Measurements from ENCODE around the gene STARD3. TPM values are rescaled to one million over a fixed set of nuclear protein-coding genes. Genes with fewer than 3 reads are reported as not detected.

Gene STARD3
- total and polyA plus RNA-seq, 2 of the 13 experiments (the other 11 are each of a cell fraction or from before 2014, with no cell fraction given): 34.6 to 100 TPM

DNA sequence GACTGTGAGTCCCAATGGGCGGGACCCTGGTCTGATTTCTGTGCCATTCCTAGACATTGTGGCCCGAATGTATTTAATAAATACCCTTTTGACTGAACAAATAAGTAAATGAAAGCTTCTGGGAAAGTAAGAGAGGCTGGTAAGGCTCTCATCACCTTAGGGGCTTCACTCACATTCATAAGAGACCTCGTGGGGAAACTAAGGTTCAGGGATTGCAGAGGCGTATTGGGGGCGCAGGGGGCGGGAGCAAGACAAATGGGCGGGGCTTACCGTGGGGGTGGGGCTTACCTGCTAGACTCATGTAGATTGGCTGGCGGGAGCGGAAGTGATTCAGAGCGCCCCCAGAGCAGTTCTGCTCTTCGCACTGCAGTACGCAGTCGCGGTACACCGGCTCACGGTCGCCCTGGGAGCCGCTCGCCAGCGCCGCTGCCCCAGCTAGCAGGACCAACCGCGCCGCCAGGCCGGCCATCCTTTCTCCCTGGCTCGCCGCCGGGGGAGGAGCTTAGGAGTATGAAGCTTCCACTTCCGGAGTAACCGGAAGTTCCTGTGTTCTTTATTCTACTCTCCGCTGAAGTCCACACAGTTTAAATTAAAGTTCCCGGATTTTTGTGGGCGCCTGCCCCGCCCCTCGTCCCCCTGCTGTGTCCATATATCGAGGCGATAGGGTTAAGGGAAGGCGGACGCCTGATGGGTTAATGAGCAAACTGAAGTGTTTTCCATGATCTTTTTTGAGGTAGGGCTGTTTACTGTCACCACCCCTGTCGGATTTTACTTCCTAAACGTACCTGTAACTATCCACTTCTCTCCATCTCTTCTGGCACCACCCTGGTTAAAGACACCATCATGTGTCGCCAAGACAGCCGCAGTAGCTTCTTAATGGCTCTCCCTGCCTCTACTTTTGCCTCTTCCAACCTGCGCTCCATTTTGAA, 50.9 kb downstream of the STARD3 start, which contains the start of gene PGAP3 (continued):
- TF ChIP-seq, protein P1, sequence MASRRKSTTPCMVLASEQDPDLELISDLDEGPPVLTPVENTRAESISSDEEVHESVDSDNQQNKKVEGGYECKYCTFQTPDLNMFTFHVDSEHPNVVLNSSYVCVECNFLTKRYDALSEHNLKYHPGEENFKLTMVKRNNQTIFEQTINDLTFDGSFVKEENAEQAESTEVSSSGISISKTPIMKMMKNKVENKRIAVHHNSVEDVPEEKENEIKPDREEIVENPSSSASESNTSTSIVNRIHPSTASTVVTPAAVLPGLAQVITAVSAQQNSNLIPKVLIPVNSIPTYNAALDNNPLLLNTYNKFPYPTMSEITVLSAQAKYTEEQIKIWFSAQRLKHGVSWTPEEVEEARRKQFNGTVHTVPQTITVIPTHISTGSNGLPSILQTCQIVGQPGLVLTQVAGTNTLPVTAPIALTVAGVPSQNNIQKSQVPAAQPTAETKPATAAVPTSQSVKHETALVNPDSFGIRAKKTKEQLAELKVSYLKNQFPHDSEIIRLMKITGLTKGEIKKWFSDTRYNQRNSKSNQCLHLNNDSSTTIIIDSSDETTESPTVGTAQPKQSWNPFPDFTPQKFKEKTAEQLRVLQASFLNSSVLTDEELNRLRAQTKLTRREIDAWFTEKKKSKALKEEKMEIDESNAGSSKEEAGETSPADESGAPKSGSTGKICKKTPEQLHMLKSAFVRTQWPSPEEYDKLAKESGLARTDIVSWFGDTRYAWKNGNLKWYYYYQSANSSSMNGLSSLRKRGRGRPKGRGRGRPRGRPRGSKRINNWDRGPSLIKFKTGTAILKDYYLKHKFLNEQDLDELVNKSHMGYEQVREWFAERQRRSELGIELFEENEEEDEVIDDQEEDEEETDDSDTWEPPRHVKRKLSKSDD (CRISPR knock-in tag; IDR thresholded peaks at IDR 0.05; ENCODE audit: low read depth): 0 out of 2 replicates have a peak, but pooled peaks have one; percentile 20
- TF ChIP-seq SOX13 (IDR thresholded peaks at IDR 0.05) (no peak), SOX13 (CRISPR knock-in tag; conservative IDR thresholded peaks at IDR 0.05 in 1 of 2, IDR thresholded peaks at IDR 0.05 in 1 of 2) (peak in 1 of 2 experiments; percentile 37; a peak in 1 of 4 replicates), ZNF282 (IDR thresholded peaks at IDR 0.05; ENCODE audit: partially characterized antibody) (no peak), ZNF878 (CRISPR knock-in tag; IDR thresholded peaks at IDR 0.05) (no peak), ZNF567 (CRISPR knock-in tag; IDR thresholded peaks at IDR 0.05; ENCODE audit: borderline replicate concordance) (no peak), ZNF550 (CRISPR knock-in tag; IDR thresholded peaks at IDR 0.05; ENCODE audit: borderline replicate concordance) (no peak; the same call in 1 of the 2 replicates), U2AF2 (IDR thresholded peaks at IDR 0.05; ENCODE audit: low read depth, low read length) (no peak), ZNF883 (CRISPR knock-in tag; IDR thresholded peaks at IDR 0.05; ENCODE audit: not compliant biosample characterization) (no peak), JUND (CRISPR knock-in tag; IDR thresholded peaks at IDR 0.05) (no peak), ZNF788 (CRISPR knock-in tag; IDR thresholded peaks at IDR 0.05; ENCODE audit: borderline replicate concordance) (peak; percentile 35; the same call in 1 of the 2 replicates), NPAS2 (CRISPR knock-in tag; IDR thresholded peaks at IDR 0.05; ENCODE audit: borderline replicate concordance) (no peak), SP140L (CRISPR knock-in tag; IDR thresholded peaks at IDR 0.05; ENCODE audit: borderline replicate concordance) (peak; percentile 75; the same call in 1 of the 2 replicates), FOXJ3 (CRISPR knock-in tag; IDR thresholded peaks at IDR 0.05; ENCODE audit: borderline replicate concordance) (peak; percentile 62; the same call in 1 of the 2 replicates), SRSF1 (optimal IDR thresholded peaks at IDR 0.05; ENCODE audit: low read depth, low read length) (peak; percentile 49), RAD21 (CRISPR knock-in tag; IDR thresholded peaks at IDR 0.05) (peak; percentile 54; the same call in 1 of the 2 replicates)
- TF ChIP-seq, protein P2, sequence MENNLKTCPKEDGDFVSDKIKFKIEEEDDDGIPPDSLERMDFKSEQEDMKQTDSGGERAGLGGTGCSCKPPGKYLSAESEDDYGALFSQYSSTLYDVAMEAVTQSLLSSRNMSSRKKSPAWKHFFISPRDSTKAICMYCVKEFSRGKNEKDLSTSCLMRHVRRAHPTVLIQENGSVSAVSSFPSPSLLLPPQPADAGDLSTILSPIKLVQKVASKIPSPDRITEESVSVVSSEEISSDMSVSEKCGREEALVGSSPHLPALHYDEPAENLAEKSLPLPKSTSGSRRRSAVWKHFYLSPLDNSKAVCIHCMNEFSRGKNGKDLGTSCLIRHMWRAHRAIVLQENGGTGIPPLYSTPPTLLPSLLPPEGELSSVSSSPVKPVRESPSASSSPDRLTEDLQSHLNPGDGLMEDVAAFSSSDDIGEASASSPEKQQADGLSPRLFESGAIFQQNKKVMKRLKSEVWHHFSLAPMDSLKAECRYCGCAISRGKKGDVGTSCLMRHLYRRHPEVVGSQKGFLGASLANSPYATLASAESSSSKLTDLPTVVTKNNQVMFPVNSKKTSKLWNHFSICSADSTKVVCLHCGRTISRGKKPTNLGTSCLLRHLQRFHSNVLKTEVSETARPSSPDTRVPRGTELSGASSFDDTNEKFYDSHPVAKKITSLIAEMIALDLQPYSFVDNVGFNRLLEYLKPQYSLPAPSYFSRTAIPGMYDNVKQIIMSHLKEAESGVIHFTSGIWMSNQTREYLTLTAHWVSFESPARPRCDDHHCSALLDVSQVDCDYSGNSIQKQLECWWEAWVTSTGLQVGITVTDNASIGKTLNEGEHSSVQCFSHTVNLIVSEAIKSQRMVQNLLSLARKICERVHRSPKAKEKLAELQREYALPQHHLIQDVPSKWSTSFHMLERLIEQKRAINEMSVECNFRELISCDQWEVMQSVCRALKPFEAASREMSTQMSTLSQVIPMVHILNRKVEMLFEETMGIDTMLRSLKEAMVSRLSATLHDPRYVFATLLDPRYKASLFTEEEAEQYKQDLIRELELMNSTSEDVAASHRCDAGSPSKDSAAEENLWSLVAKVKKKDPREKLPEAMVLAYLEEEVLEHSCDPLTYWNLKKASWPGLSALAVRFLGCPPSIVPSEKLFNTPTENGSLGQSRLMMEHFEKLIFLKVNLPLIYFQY (CRISPR knock-in tag; IDR thresholded peaks at IDR 0.05; ENCODE audit: borderline replicate concordance): peak; percentile 66; the same call in 1 of the 2 replicates
- TF ChIP-seq, protein P3, sequence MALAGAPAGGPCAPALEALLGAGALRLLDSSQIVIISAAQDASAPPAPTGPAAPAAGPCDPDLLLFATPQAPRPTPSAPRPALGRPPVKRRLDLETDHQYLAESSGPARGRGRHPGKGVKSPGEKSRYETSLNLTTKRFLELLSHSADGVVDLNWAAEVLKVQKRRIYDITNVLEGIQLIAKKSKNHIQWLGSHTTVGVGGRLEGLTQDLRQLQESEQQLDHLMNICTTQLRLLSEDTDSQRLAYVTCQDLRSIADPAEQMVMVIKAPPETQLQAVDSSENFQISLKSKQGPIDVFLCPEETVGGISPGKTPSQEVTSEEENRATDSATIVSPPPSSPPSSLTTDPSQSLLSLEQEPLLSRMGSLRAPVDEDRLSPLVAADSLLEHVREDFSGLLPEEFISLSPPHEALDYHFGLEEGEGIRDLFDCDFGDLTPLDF (CRISPR knock-in tag; IDR thresholded peaks at IDR 0.05): peak; percentile 58; the same call in 1 of the 2 replicates
- TF ChIP-seq, protein P4, sequence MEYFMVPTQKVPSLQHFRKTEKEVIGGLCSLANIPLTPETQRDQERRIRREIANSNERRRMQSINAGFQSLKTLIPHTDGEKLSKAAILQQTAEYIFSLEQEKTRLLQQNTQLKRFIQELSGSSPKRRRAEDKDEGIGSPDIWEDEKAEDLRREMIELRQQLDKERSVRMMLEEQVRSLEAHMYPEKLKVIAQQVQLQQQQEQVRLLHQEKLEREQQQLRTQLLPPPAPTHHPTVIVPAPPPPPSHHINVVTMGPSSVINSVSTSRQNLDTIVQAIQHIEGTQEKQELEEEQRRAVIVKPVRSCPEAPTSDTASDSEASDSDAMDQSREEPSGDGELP (IDR thresholded peaks at IDR 0.05; ENCODE audit: borderline replicate concordance, low read depth): no peak

All from HepG2 (cell line).